Body of pancreas (tissue), 4 donors: ENCODE results near the gene CATSPERZ. TPM values are rescaled to one million over a fixed set of nuclear protein-coding genes. Genes with fewer than 3 reads are reported as not detected.

Source experiments
- ATAC-seq: fragments of 150-250 bp; one replicate; pipeline ENCODE4 v1.9.1; 2016
- DNase-seq, 4 donors: peaks; one replicate each; pipeline ENCODE4 v3.0.0-alpha.2; 2019
- H3K27ac ChIP-seq, 4 donors: fragments of 200-600 bp; sonication (generic); 1 replicate in 3 of 4; 2 replicates in 1 of 4; pipeline versions ENCODE4 v1.5.1 to v1.6.1; 2016 to 2019; ENCODE audit warnings: mild to moderate bottlenecking in 1 of 4, mixed read lengths in 1 of 4, moderate library complexity in 1 of 4
- H3K27me3 ChIP-seq, 2 donors: fragments of 200-600 bp; sonication (generic); one replicate each; pipeline ENCODE4 v1.6.0; 2016; ENCODE audit warnings: mild to moderate bottlenecking in 1 of 2
- H3K36me3 ChIP-seq, 2 donors: fragments of 200-600 bp; sonication (generic); replicated peaks in 1 of 2; 2 replicates each; pipeline ENCODE4 v1.5.1; 2016; ENCODE audit warnings: low read depth in 2 of 2; ENCODE audit not compliant: insufficient read depth in 1 of 2
- H3K4me1 ChIP-seq: fragments of 200-600 bp; sonication (generic); one replicate; pipeline ENCODE4 v1.6.0; 2016
- H3K4me3 ChIP-seq, 2 donors: fragments of 200-600 bp; sonication (generic); 1 replicate in 1 of 2; 2 replicates in 1 of 2; pipeline ENCODE4 v1.5.1; 2016 to 2019
- H3K9me3 ChIP-seq, 3 donors: fragments of 200-600 bp; sonication (generic); 1 replicate in 2 of 3; 2 replicates in 1 of 3; pipeline ENCODE4 v1.5.1; 2016
- CTCF ChIP-seq, 7 experiments: fragments of 450-650 bp in 4 of 7; fragments of 200-600 bp in 3 of 7; sonication (generic) in 3 of 7; IDR thresholded peaks; one replicate each; pipeline ENCODE4 v1.5.1; 2016 to 2019; ENCODE audit warnings: antibody characterized with exemption in 7 of 7
- POLR2A ChIP-seq, 3 donors: fragments of 450-650 bp; IDR thresholded peaks; one replicate each; pipeline ENCODE4 v1.6.1; 2016; ENCODE audit warnings: antibody characterized with exemption in 3 of 3, mild to moderate bottlenecking in 2 of 3
- WGBS, 2 donors: methylation state at CpG; one replicate each; pipeline ENCODE4 v1.1.5; 2017; 5-methylcytosine and 5-hydroxymethylcytosine counted together
- intact Hi-C: fragments of 100-400 bp; cut with DNase I; formaldehyde crosslinking; loops from one replicate; pipeline ENCODE4 v1.15.1; 2023
- total RNA-seq, 2 donors: library from RNA; depleted of rRNA; stranded (reverse); fragments of >200 nt; gene quantifications; one replicate each; pipeline ENCODE4 v1.1.0, GENCODE V29; 2016

Gene CATSPERZ
- total RNA-seq, 2 donors from 2014 or later, result 2.3 TPM; not detected in 1

DNA sequence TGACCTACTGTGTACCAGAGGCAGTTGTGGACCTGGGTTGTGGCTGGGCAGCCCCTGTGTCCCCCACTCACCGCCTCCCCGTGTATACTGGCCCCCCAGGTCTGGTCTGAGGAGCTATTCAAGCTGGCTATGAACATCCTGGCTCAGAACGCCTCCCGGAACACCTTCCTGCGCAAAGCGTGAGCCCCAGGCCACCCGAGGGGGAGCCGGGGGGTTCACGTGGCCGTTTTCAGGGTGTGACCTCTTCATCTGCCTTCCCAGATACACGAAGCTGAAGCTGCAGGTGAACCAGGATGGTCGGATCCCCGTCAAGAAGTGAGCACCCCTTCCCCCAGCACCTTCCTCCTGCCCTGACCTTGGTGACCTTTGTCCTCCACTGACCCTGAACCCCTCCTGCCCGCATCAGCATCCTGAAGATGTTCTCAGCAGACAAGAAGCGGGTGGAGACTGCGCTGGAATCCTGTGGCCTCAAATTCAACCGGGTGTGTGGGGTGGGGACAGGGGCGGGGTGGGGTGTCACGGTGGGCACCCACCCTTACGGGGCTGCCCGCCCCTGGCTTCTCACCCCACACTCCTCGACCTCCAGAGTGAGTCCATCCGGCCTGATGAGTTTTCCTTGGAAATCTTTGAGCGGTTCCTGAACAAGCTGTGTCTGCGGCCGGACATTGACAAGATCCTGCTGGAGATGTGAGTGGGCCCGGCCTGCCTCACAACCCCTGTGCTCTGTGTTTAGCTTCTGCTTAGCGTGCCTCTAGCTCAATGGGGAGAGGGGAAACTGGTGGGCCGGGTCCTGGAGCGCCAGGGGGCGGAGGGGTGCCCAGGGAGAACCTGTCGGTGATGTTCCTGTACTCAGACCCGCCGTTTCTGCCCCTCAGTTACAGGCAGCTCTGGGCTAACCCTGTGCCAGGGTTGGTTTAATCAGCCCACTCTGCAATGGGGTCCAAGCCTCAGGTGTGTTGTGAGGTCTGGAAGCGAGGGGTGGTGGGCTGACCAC is 44.7 kb upstream of the CATSPERZ start:
- Histone ChIP-seq H3K9me3 (no peaks in the 10 kb centered on the region), H3K27ac (no peak overlapping the region), H3K4me3 (no peak overlapping the region), H3K4me1 (peaks cover 24% of the 10 kb centered on the region), H3K36me3 (no peaks in the 10 kb centered on the region), H3K27me3 (no peaks in the 10 kb centered on the region)
- DNase-seq (no peak), ATAC-seq (no peak)
- no peak for TF ChIP-seq CTCF (IDR thresholded peaks at IDR 0.05)
- intact Hi-C loops, result no loop called here
- WGBS, 2 donors, result 87 to 94% methylated on average over 20 to 31 of the region's 35 CpGs

- Histone ChIP-seq H3K36me3 (no peaks in the 10 kb centered on the region), H3K4me1 (peaks cover 16% of the 10 kb centered on the region), H3K4me3 (no peak overlapping the region), H3K27me3 (no peaks in the 10 kb centered on the region), H3K9me3 (no peaks in the 10 kb centered on the region), H3K27ac (no peak overlapping the region)
- no peak for TF ChIP-seq POLR2A (IDR thresholded peaks at IDR 0.05)
- no peak for TF ChIP-seq CTCF (IDR thresholded peaks at IDR 0.05)
- 87 to 89% methylated on average over 8 to 15 of the region's 15 CpGs for WGBS, 2 donors
- intact Hi-C loops, result no loop called here
- DNase-seq, result no peak
- no peak for ATAC-seq
These were observed 43.9 kb upstream of the CATSPERZ start for GRCh38 chr11:64256300-64256699.

- TF ChIP-seq POLR2A (IDR thresholded peaks at IDR 0.05) (no peak), CTCF (IDR thresholded peaks at IDR 0.05) (no peak)
- intact Hi-C loops, result no loop called here
- Histone ChIP-seq H3K27ac (no peak overlapping the region), H3K4me1 (no peaks in the 10 kb centered on the region), H3K9me3 (no peaks in the 10 kb centered on the region), H3K36me3 (no peaks in the 10 kb centered on the region), H3K4me3 (no peak overlapping the region), H3K27me3 (no peaks in the 10 kb centered on the region)
- WGBS, 2 donors, result 88 to 89% methylated on average over 6 to 18 of the region's 24 CpGs
- no peak for DNase-seq
- no peak for ATAC-seq
These were observed 41.8 kb upstream of the CATSPERZ start for GRCh38 chr11:64258356-64258755.

DNA sequence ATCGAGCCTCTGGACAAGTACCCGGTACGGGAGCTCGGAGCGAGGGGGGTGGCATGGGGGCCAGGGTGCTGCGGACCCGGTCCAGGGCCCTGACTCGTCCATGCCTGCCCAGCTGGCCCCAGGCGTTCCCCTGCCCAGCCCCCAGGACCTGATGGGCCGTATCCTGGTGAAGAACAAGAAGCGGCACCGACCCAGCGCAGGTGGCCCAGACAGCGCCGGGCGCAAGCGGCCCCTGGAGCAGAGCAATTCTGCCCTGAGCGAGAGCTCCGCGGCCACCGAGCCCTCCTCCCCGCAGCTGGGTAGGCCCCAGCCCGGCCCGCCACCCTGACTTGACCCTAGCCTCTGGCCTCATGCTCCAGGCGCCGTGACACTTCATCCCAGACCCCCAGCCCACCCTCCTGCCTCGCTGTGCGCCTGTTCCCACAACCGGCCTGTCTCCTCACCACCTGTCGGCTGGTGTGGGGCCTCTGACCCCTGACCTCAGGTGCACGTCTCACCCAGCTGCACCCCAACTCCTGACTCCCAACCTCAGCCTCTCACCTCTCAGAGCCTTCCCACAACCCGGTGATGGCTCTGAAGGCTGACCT is 41.1 kb upstream of the CATSPERZ start:
- 93 to 94% methylated on average over 14 to 26 of the region's 32 CpGs for WGBS, 2 donors
- Histone ChIP-seq H3K27me3 (no peaks in the 10 kb centered on the region), H3K4me1 (no peaks in the 10 kb centered on the region), H3K36me3 (no peaks in the 10 kb centered on the region), H3K9me3 (no peaks in the 10 kb centered on the region), H3K27ac (no peak overlapping the region), H3K4me3 (no peak overlapping the region)
- intact Hi-C loops, result no loop called here
- ATAC-seq, result no peak
- TF ChIP-seq POLR2A (IDR thresholded peaks at IDR 0.05), result no peak
- TF ChIP-seq CTCF (IDR thresholded peaks at IDR 0.05), result no peak
- DNase-seq, result no peak
